Gastrocnemius medialis (tissue), 4 donors: ENCODE results near the gene METTL13. TPM values are rescaled to one million over a fixed set of nuclear protein-coding genes. Genes with fewer than 3 reads are reported as not detected.

Experiments
- ATAC-seq, 2 donors: fragments of 150-250 bp; one replicate each; pipeline ENCODE4 v1.9.1; 2016
- DNase-seq, 2 donors: peaks; one replicate each; pipeline ENCODE4 v3.0.0-alpha.2; 2019
- H3K27ac ChIP-seq, 4 donors: fragments of 200-600 bp; sonication (generic); 1 replicate in 1 of 4; 2 replicates in 3 of 4; pipeline ENCODE4 v1.5.1; 2016 to 2018; ENCODE audit warnings: mild to moderate bottlenecking in 2 of 4, moderate library complexity in 1 of 4
- H3K27me3 ChIP-seq, 3 donors: fragments of 200-600 bp; sonication (generic) in 2 of 3; 1 replicate in 1 of 3; 2 replicates in 2 of 3; pipeline versions ENCODE4 v1.5.1 to v1.6.0; 2016 to 2019; ENCODE audit warnings: mild to moderate bottlenecking in 1 of 3, moderate library complexity in 1 of 3
- H3K36me3 ChIP-seq, 2 donors: fragments of 200-600 bp; sonication (generic) in 1 of 2; one replicate each; pipeline ENCODE4 v1.5.1; 2017 to 2018
- H3K4me1 ChIP-seq, 2 donors: fragments of 200-600 bp; sonication (generic) in 1 of 2; one replicate each; pipeline ENCODE4 v1.5.1; 2016 to 2017; ENCODE audit warnings: mild to moderate bottlenecking in 2 of 2
- H3K4me3 ChIP-seq, 4 donors: fragments of 200-600 bp; sonication (generic) in 3 of 4; 1 replicate in 1 of 4; 2 replicates in 3 of 4; pipeline ENCODE4 v1.5.1; 2016 to 2019; ENCODE audit warnings: mild to moderate bottlenecking in 2 of 4
- H3K9me3 ChIP-seq, 3 donors: fragments of 200-600 bp; sonication (generic) in 2 of 3; 1 replicate in 1 of 3; 2 replicates in 2 of 3; pipeline ENCODE4 v1.5.1; 2016 to 2019
- CTCF ChIP-seq, 5 experiments: fragments of 450-650 bp in 3 of 5; fragments of 200-600 bp in 2 of 5; sonication (generic) in 2 of 5; IDR thresholded peaks in 4 of 5; conservative IDR thresholded peaks in 1 of 5; 1 replicate in 4 of 5; 2 replicates in 1 of 5; pipeline ENCODE4 v1.5.1; 2016 to 2019; ENCODE audit warnings: antibody characterized with exemption in 5 of 5, mild to moderate bottlenecking in 3 of 5, moderate library complexity in 3 of 5
- POLR2A ChIP-seq, 2 donors: fragments of 450-650 bp; IDR thresholded peaks; one replicate each; pipeline ENCODE4 v1.6.1; 2017; ENCODE audit warnings: antibody characterized with exemption in 2 of 2, mild to moderate bottlenecking in 2 of 2, moderate library complexity in 2 of 2
- in situ Hi-C, 4 donors: fragments of 200-750 bp; cut with MboI; loops; one replicate each; pipeline versions ENCODE4 v1.15.0 to v1.8.0; 2017; ENCODE audit warnings: low sequenced_read_pairs in 4 of 4
- intact Hi-C: fragments of 100-400 bp; cut with DNase I; formaldehyde crosslinking; loops from one replicate; pipeline ENCODE4 v1.15.1; 2023; ENCODE audit warnings: low total_unique reads
- total RNA-seq, 4 donors: library from RNA; depleted of rRNA; stranded (reverse); fragments of >200 nt; gene quantifications; one replicate each; pipeline versions ENCODE4 v1.1.0 to v1.2.3, GENCODE V29; 2016

Gene METTL13
- total RNA-seq, 4 donors from 2014 or later, result 18.6 to 32.8 (median 23.5) TPM

GRCh38 chr1:171743081-171743870 is 38.2 kb upstream of the METTL13 start:
- in situ Hi-C loops, result loop anchor here in 2 of 4 donors (5.0 to 25.0 kb wide), 4 partner anchors 39 to 258 kb away; partner anchors contain the start of genes PRRC2C (in 2 of the 2) and METTL13 (in 1 of the 2)
- intact Hi-C loops, result loop anchor here (1.0 to 10.0 kb wide), 6 partner anchors 26 to 1848 kb away; partner anchors contain the start of genes FMO4, METTL13, SCYL3 and SUCO
- ATAC-seq, result peak; percentile 55 to 57
- no peaks in the 10 kb centered on the region for H3K27me3 ChIP-seq
- peak; percentile 7 to 18 for DNase-seq
- peak overlapping the region; percentile 84 to 97 (median 94) for H3K4me3 ChIP-seq
- H3K36me3 ChIP-seq, result no peaks in the 10 kb centered on the region
- TF ChIP-seq POLR2A (IDR thresholded peaks at IDR 0.05) (peak; percentile 59 to 65), CTCF (IDR thresholded peaks at IDR 0.05 in 4 of 5, conservative IDR thresholded peaks at IDR 0.05 in 1 of 5) (no peak)
- peak overlapping the region; percentile 95 to 99 (median 98) for H3K27ac ChIP-seq
- no peaks in the 10 kb centered on the region for H3K9me3 ChIP-seq
- H3K4me1 ChIP-seq, result peaks cover 24 to 30% of the 10 kb centered on the region in 2 donors

DNA sequence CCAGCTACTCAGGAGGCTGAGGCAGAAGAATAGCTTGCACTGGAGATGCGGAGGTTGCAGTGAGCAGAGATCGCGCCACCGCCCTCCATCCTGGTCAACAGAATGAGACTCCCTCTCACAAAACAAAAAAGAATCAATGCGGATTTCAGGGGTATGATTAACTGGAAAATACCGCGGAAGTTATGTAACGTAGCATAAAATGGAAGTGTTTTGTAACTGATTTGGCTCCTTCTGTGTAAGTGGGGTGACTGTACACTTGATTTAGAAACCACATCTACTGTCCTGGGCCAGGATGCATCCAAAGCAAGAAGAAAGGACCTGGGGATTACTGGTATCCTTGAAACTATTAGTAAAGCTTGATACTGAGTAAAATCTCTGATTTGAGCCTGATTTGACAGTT is 36.5 kb upstream of the METTL13 start:
- no peak for ATAC-seq
- no peak for TF ChIP-seq POLR2A (IDR thresholded peaks at IDR 0.05)
- no peak for TF ChIP-seq CTCF (IDR thresholded peaks at IDR 0.05 in 4 of 5, conservative IDR thresholded peaks at IDR 0.05 in 1 of 5)
- no peaks in the 10 kb centered on the region for H3K36me3 ChIP-seq
- DNase-seq, result no peak
- peaks cover 24 to 27% of the 10 kb centered on the region in 2 donors for H3K4me1 ChIP-seq
- in situ Hi-C loops, result loop anchor here in 2 of 4 donors (5.0 to 25.0 kb wide), 4 partner anchors 37 to 260 kb away; partner anchors contain the start of genes PRRC2C (in 2 of the 2) and METTL13 (in 1 of the 2)
- no peak overlapping the region for H3K27ac ChIP-seq
- no peaks in the 10 kb centered on the region for H3K9me3 ChIP-seq
- H3K27me3 ChIP-seq, result no peaks in the 10 kb centered on the region
- intact Hi-C loops, result loop anchor here (5.0 to 10.0 kb wide), 3 partner anchors 78 to 1850 kb away; partner anchors contain the start of genes FMO4 and SCYL3
- no peak overlapping the region for H3K4me3 ChIP-seq

DNA sequence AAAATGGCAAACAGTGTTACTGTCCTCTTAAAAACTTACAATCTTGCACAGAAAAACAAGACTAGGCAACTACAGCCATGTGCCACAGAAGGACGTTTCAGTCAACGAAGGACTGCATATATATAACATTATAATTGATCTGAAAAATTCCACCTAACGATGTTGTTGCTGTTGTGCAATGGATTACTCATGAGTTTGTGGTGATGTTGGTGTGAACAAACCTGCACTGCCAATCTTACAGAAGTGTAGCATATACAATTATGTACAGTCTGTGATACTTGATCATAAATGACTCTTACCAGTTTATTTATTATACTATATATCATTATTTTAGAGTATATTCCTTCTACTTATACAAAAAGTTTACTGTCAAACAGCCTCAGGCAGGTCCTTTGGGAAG is 32.8 kb upstream of the METTL13 start:
- ATAC-seq (no peak), DNase-seq (no peak)
- no peaks in the 10 kb centered on the region for H3K9me3 ChIP-seq
- H3K4me1 ChIP-seq, result peaks cover 8 to 9% of the 10 kb centered on the region in 2 donors
- in situ Hi-C loops, result loop anchor here in 2 of 4 donors (10.0 to 25.0 kb wide), 3 partner anchors 104 to 264 kb away; partner anchors contain the start of gene PRRC2C (in 2 of the 2)
- no peaks in the 10 kb centered on the region for H3K27me3 ChIP-seq
- no peaks in the 10 kb centered on the region for H3K36me3 ChIP-seq
- TF ChIP-seq CTCF (IDR thresholded peaks at IDR 0.05 in 4 of 5, conservative IDR thresholded peaks at IDR 0.05 in 1 of 5) (no peak), POLR2A (IDR thresholded peaks at IDR 0.05) (no peak)
- no peak overlapping the region for H3K4me3 ChIP-seq
- intact Hi-C loops, result loop anchor here (10.0 kb wide), 2 partner anchors 434 to 1854 kb away; partner anchors contain the start of genes FMO4 and SCYL3
- no peak overlapping the region for H3K27ac ChIP-seq

- in situ Hi-C loops (no loop called here), intact Hi-C loops (no loop called here)
- H3K4me1 ChIP-seq, result no peaks in the 10 kb centered on the region
- H3K36me3 ChIP-seq, result no peaks in the 10 kb centered on the region
- no peak for DNase-seq
- no peak for ATAC-seq
- H3K9me3 ChIP-seq, result no peaks in the 10 kb centered on the region
- no peak overlapping the region for H3K4me3 ChIP-seq
- no peak for TF ChIP-seq POLR2A (IDR thresholded peaks at IDR 0.05)
- TF ChIP-seq CTCF (IDR thresholded peaks at IDR 0.05 in 4 of 5, conservative IDR thresholded peaks at IDR 0.05 in 1 of 5), result no peak
- no peak overlapping the region for H3K27ac ChIP-seq
- no peaks in the 10 kb centered on the region for H3K27me3 ChIP-seq
Measured at GRCh38 chr1:171751221-171751620, 30.2 kb upstream of the METTL13 start.
